Astrocyte of the spinal cord (primary cell): ENCODE results near the gene AADACL4.

ENCODE experiments used
- DNase-seq: peaks from one replicate; pipeline ENCODE4 v3.0.0; 2011; ENCODE audit warnings: low read depth, low spot score
- H3K4me3 ChIP-seq: 2 replicates; pipeline ENCODE4 v1.5.1; 2011; ENCODE audit warnings: low read depth, mild to moderate bottlenecking, low read length, moderate library complexity
- CTCF ChIP-seq: IDR thresholded peaks from 2 replicates; pipeline ENCODE4 v1.5.1; 2012; ENCODE audit warnings: low read depth, mild to moderate bottlenecking, low read length, inconsistent platforms
- in situ Hi-C: cut with HindIII; loops from 2 replicates; pipeline ENCODE4 v1.10.0; 2017; ENCODE audit warnings: low sequenced_read_pairs

Gene AADACL4

GRCh38 chr1:12643785-12644184, at the start of gene AADACL4:
AADACL4 (plus strand) TSS chr1:12644085; CDS start chr1:12644547, 462 bp downstream.
- no peak within 1 kb of the TSS for H3K4me3 ChIP-seq
- in situ Hi-C loops: no loop called here
- no peak for TF ChIP-seq CTCF
- DNase-seq: no peak

- TF ChIP-seq CTCF: peak; percentile 11
- H3K4me3 ChIP-seq: no peak overlapping the region
- no peak for DNase-seq
- in situ Hi-C loops: no loop called here
Measured at GRCh38 chr1:12594490-12594889, 49.4 kb upstream of the AADACL4 start.

DNA sequence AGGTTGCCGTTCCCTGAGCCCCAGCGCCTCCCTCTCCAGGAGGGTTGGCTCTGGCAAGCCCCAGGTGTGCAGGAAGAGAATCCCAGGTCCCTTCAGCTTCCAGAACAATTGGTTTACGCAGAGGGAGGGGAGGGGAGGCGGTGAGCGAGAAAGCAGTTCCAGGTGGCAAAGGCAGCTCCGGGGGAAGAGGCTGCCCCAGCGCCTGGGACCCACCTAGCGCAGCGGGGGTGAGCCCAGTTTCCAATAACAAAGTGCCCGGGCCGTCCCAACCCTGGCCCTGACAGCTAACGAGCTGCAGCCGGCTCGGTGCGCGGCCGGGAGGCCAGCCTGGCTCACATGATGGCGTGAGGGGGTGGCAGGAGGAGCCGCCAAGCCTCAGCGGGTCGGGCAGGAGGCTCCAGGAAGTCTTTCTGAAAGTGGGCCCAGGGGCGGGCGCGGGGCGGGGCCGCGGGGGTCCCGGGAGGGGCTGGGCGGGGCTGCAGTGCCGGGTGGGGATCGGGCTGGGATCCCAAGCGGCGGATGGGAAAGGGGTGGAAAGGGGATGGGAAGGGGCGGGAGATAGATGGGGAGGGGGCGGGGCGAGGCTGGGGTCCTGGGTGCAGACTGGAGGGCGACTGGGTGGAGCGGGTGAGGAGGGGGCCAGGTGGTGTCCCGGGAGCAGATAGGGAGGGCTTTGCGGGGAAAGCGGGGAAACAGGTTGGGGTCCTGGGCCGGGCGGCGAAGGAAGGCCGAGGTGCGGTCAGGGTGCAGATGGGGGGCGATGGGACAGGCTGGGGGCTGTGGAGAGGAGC, 48.7 kb upstream of the AADACL4 start:
- H3K4me3 ChIP-seq: peak overlapping the region; percentile 32
- DNase-seq: peak; percentile 68
- in situ Hi-C loops: no loop called here
- TF ChIP-seq CTCF: no peak

- in situ Hi-C loops: no loop called here
- DNase-seq: no peak
- TF ChIP-seq CTCF: no peak
- H3K4me3 ChIP-seq: peak overlapping the region; percentile 32
Measured at GRCh38 chr1:12595757-12596006, 48.2 kb upstream of the AADACL4 start.

GRCh38 chr1:12596007-12596821, 47.7 kb upstream of the AADACL4 start:
- DNase-seq: peak; percentile 98
- peak overlapping the region; percentile 30 for H3K4me3 ChIP-seq
- in situ Hi-C loops: no loop called here
- TF ChIP-seq CTCF: no peak

- TF ChIP-seq CTCF: no peak
- in situ Hi-C loops: no loop called here
- DNase-seq: no peak
- no peak overlapping the region for H3K4me3 ChIP-seq
Measured at GRCh38 chr1:12597792-12598191, 46.1 kb upstream of the AADACL4 start.
